Esophagus muscularis mucosa (tissue), 4 donors: ENCODE data around the gene CYB5R2. TPM values are rescaled to one million over a fixed set of nuclear protein-coding genes. Genes with fewer than 3 reads are reported as not detected.

ENCODE experiments used
- DNase-seq: peaks from one replicate; pipeline ENCODE4 v3.0.0-alpha.2; 2017; ENCODE audit errors: extremely low spot score
- H3K27ac ChIP-seq, 4 donors: fragments of 200-600 bp; sonication (generic); replicated peaks in 1 of 4; 1 replicate in 3 of 4; 2 replicates in 1 of 4; pipeline ENCODE4 v1.5.1; 2016 to 2019; ENCODE audit warnings: mild to moderate bottlenecking in 1 of 4
- H3K27me3 ChIP-seq, 4 donors: fragments of 200-600 bp; sonication (generic); one replicate each; pipeline versions ENCODE4 v1.5.1 to v1.6.0; 2016 to 2019
- H3K36me3 ChIP-seq, 4 donors: fragments of 200-600 bp; sonication (generic); one replicate each; pipeline ENCODE4 v1.5.1; 2016 to 2019
- H3K4me1 ChIP-seq, 4 donors: fragments of 200-600 bp; sonication (generic); one replicate each; pipeline ENCODE4 v1.5.1; 2016 to 2019
- H3K4me3 ChIP-seq, 4 donors: fragments of 200-600 bp; sonication (generic); 1 replicate in 2 of 4; 2 replicates in 2 of 4; pipeline ENCODE4 v1.5.1; 2016 to 2019; ENCODE audit warnings: mild to moderate bottlenecking in 4 of 4, moderate library complexity in 1 of 4
- H3K9me3 ChIP-seq, 4 donors: fragments of 200-600 bp; sonication (generic); 1 replicate in 3 of 4; 2 replicates in 1 of 4; pipeline ENCODE4 v1.5.1; 2016 to 2019
- CTCF ChIP-seq, 3 experiments: fragments of 200-600 bp in 2 of 3; fragments of 450-650 bp in 1 of 3; sonication (generic) in 2 of 3; IDR thresholded peaks; one replicate each; pipeline ENCODE4 v1.5.1; 2017 to 2019; ENCODE audit warnings: antibody characterized with exemption in 3 of 3, mild to moderate bottlenecking in 2 of 3, moderate library complexity in 1 of 3
- EP300 ChIP-seq: sonication (generic); formaldehyde crosslinking; IDR thresholded peaks from one replicate; pipeline ENCODE4 v1.6.1; 2017; ENCODE audit warnings: antibody characterized with exemption
- POLR2A ChIP-seq: fragments of 450-650 bp; IDR thresholded peaks from one replicate; pipeline ENCODE4 v1.6.1; 2017; ENCODE audit warnings: antibody characterized with exemption, moderate library complexity, mild to moderate bottlenecking, low read depth
- POLR2AphosphoS5 ChIP-seq, 2 donors: sonication (generic); formaldehyde crosslinking; IDR thresholded peaks; one replicate each; pipeline ENCODE4 v1.6.1; 2017; ENCODE audit warnings: antibody characterized with exemption in 2 of 2
- WGBS: methylation state at CpG from one replicate; pipeline ENCODE4 v1.1.5; 2018; 5-methylcytosine and 5-hydroxymethylcytosine counted together
- intact Hi-C: fragments of 100-400 bp; cut with DNase I; formaldehyde crosslinking; loops from one replicate; pipeline ENCODE4 v1.15.1; 2023
- total RNA-seq, 4 donors: library from RNA; depleted of rRNA; stranded (reverse); fragments of >200 nt; gene quantifications; one replicate each; pipeline versions ENCODE4 v1.1.0 to v1.2.1, GENCODE V29; 2016

CYB5R2 gene
- total RNA-seq, 4 donors from 2014 or later = 2.2 to 4.2 (median 2.6) TPM

DNA sequence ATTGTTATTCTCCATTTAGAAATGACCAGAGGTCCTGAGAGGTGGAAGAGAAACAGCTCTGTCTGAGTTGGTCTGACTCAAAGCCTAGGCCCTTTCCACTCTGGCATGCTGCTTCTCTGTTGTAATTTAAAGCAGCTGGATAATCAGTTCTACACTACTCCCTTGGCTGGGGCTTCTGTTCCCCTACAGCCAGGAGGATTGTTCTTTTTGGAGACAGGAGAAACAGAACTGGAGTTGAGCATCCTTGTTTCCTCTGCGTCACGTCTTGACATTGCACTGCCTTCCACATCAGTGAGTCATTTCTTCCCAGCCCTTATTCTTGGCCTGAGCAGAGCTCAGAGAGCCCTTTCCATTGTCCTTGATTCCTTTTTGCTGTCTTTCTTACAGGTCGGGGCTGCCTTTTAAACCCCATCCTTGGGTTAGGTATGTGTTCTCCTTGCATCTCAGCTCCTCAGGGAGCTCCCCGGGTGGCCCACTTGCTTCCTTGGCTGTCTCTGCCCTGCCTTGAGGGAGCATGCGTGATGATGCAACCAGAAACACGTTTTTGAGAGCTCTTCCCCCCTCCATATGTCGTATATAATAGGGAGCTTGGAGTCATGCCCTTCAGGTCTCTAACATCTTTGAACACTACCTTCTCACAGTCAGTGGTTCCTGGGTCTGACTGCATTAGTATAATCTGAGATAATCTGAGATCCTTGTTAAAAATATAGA is 35.7 kb downstream of the CYB5R2 start:
- no peak for DNase-seq
- H3K27ac ChIP-seq = peak overlapping the region; percentile 55 to 73 (median 62)
- no peak overlapping the region for H3K4me3 ChIP-seq
- no peaks in the 10 kb centered on the region for H3K9me3 ChIP-seq
- H3K4me1 ChIP-seq = peaks cover 0 to 18% (median 5%) of the 10 kb centered on the region in 4 donors
- TF ChIP-seq POLR2A = no peak
- TF ChIP-seq POLR2AphosphoS5 (IDR thresholded peaks at IDR 0.05) = peak; percentile 41 to 49
- intact Hi-C loops = no loop called here
- 70% methylated on average over 7 of the region's 7 CpGs for WGBS
- H3K27me3 ChIP-seq = no peaks in the 10 kb centered on the region
- peaks cover 4 to 85% (median 35%) of the 10 kb centered on the region in 4 donors for H3K36me3 ChIP-seq

DNA sequence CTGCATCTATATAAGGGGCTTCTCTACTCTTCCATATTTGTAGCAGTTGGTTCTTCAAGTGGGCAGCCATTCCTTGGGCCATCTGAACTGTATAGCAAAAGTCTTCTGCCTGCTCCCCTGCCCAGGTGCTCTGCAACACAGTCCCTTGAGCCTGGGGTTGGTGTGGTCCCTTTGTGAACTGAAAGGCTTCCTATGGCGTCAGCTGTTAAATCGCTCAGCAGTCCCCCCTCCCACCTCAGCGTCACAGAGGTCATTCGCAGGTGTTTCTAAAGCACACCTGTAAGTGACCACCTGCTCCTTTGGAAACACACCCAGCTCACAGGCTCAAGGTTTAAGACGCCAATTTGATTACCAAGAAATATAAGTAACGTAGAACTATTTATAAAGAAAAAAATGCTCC is 37.0 kb downstream of the CYB5R2 start:
- no peak for DNase-seq
- no peak overlapping the region for H3K4me3 ChIP-seq
- TF ChIP-seq POLR2A (no peak), CTCF (IDR thresholded peaks at IDR 0.05) (no peak), POLR2AphosphoS5 (IDR thresholded peaks at IDR 0.05) (no peak), EP300 (no peak)
- H3K36me3 ChIP-seq = peaks cover 6 to 85% (median 34%) of the 10 kb centered on the region in 4 donors
- H3K27ac ChIP-seq = peak overlapping the region in 1 of 4 donors; percentile 73
- intact Hi-C loops = no loop called here
- H3K27me3 ChIP-seq = no peaks in the 10 kb centered on the region
- H3K9me3 ChIP-seq = no peaks in the 10 kb centered on the region
- peaks cover 0 to 18% (median 5%) of the 10 kb centered on the region in 4 donors for H3K4me1 ChIP-seq
- 72% methylated on average over 6 of the region's 6 CpGs for WGBS

- H3K4me3 ChIP-seq = no peak overlapping the region
- H3K9me3 ChIP-seq = no peaks in the 10 kb centered on the region
- H3K27me3 ChIP-seq = no peaks in the 10 kb centered on the region
- peaks cover 0 to 18% (median 5%) of the 10 kb centered on the region in 4 donors for H3K4me1 ChIP-seq
- intact Hi-C loops = no loop called here
- peaks cover 3 to 85% (median 35%) of the 10 kb centered on the region in 4 donors for H3K36me3 ChIP-seq
- no peak for DNase-seq
- WGBS = 92% methylated on average over 4 of the region's 4 CpGs
- no peak overlapping the region for H3K27ac ChIP-seq
- TF ChIP-seq CTCF (IDR thresholded peaks at IDR 0.05) = no peak
- no peak for TF ChIP-seq EP300
- no peak for TF ChIP-seq POLR2AphosphoS5 (IDR thresholded peaks at IDR 0.05)
- TF ChIP-seq POLR2A = no peak
These were observed 37.6 kb downstream of the CYB5R2 start for GRCh38 chr11:7635708-7636107.

DNA sequence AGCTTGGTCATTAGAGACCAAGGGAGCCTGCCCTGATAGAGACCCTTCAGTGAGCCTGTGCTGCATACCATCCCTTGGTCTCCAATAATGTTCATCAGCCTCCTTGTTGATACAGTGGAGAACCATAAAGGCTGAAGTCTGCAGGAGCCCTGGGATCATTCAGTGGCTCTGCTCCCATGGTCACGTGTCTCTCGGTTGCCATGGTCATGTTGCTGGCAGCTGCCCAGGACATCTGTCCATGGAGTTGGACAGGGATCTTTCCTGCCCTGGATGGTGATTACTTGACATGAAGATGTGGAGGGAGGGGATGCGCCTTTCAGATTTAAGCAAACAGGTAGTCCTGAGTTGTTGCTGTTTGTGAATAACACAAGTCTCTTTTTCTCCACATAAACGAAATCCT is 38.2 kb downstream of the CYB5R2 start:
- no peaks in the 10 kb centered on the region for H3K27me3 ChIP-seq
- no peak for DNase-seq
- no peak overlapping the region for H3K4me3 ChIP-seq
- peaks cover 3 to 82% (median 33%) of the 10 kb centered on the region in 4 donors for H3K36me3 ChIP-seq
- H3K27ac ChIP-seq = no peak overlapping the region
- intact Hi-C loops = no loop called here
- H3K4me1 ChIP-seq = peaks cover 0 to 18% (median 6%) of the 10 kb centered on the region in 4 donors
- H3K9me3 ChIP-seq = no peaks in the 10 kb centered on the region
- 85% methylated on average over 4 of the region's 4 CpGs for WGBS
- no peak for TF ChIP-seq POLR2A
- no peak for TF ChIP-seq EP300
- no peak for TF ChIP-seq POLR2AphosphoS5 (IDR thresholded peaks at IDR 0.05)
- no peak for TF ChIP-seq CTCF (IDR thresholded peaks at IDR 0.05)

GRCh38 chr11:7632211-7632610 is 41.1 kb downstream of the CYB5R2 start:
- DNase-seq = no peak
- Histone ChIP-seq H3K4me3 (no peak overlapping the region), H3K36me3 (peaks cover 3 to 88% (median 34%) of the 10 kb centered on the region in 4 donors), H3K9me3 (no peaks in the 10 kb centered on the region), H3K27me3 (no peaks in the 10 kb centered on the region), H3K4me1 (peaks cover 0 to 15% (median 7%) of the 10 kb centered on the region in 4 donors), H3K27ac (no peak overlapping the region)
- TF ChIP-seq POLR2A = no peak
- no peak for TF ChIP-seq CTCF (IDR thresholded peaks at IDR 0.05)
- TF ChIP-seq POLR2AphosphoS5 (IDR thresholded peaks at IDR 0.05) = no peak
- no peak for TF ChIP-seq EP300
- WGBS = 90% methylated on average over 2 of the region's 2 CpGs
- intact Hi-C loops = no loop called here
